ENCODE data around the gene EHMT1.
"Not testable (repeated sequence)": the region's sequence is repeated elsewhere in the genome, so short reads cannot be mapped to it uniquely, and the experiment has no call there.

Gene EHMT1

GRCh38 chr9:137793196-137793841 is 174.5 kb downstream of the EHMT1 start:
- DNase-seq: no peak

GRCh38 chr9:137795156-137795666 is 176.4 kb downstream of the EHMT1 start:
- DNase-seq: no peak

- no peak for DNase-seq
These were observed 178.7 kb downstream of the EHMT1 start for GRCh38 chr9:137797206-137798120.

GRCh38 chr9:137798142-137798541 is 179.3 kb downstream of the EHMT1 start:
- no peak for DNase-seq

GRCh38 chr9:137798901-137799629 is 180.3 kb downstream of the EHMT1 start:
- DNase-seq: no peak

GRCh38 chr9:137799630-137799983 is 180.8 kb downstream of the EHMT1 start:
- DNase-seq: no peak

- no peak for DNase-seq
These were observed 181.6 kb downstream of the EHMT1 start for GRCh38 chr9:137800196-137801022.

GRCh38 chr9:137801023-137801319 is 182.2 kb downstream of the EHMT1 start:
- no peak for DNase-seq

- no peak for DNase-seq
These were observed 183.2 kb downstream of the EHMT1 start for GRCh38 chr9:137802021-137802420.

GRCh38 chr9:137802521-137803243 is 183.9 kb downstream of the EHMT1 start:
- no peak for DNase-seq

- no peak for DNase-seq
These were observed 186.3 kb downstream of the EHMT1 start for GRCh38 chr9:137804908-137805630.

- DNase-seq: peak; percentile 24
These were observed 189.2 kb downstream of the EHMT1 start for GRCh38 chr9:137807721-137808703.

GRCh38 chr9:137809040-137809576 is 190.3 kb downstream of the EHMT1 start:
- no peak for DNase-seq

- not testable (repeated sequence) for DNase-seq
These were observed 191.1 kb downstream of the EHMT1 start for GRCh38 chr9:137809726-137810450.

GRCh38 chr9:137811283-137811870 is 192.6 kb downstream of the EHMT1 start:
- DNase-seq: no peak

GRCh38 chr9:137812356-137813023 is 193.7 kb downstream of the EHMT1 start:
- no peak for DNase-seq

- DNase-seq: no peak
These were observed 194.4 kb downstream of the EHMT1 start for GRCh38 chr9:137813167-137813566.
